Measurements from ENCODE around the gene TBC1D22A.

- TF ChIP-seq CTCF (IDR thresholded peaks at IDR 0.05) (no peak), POLR2A (IDR thresholded peaks at IDR 0.05) (no peak)
These were observed 15.1 kb downstream of the TBC1D22A start for GRCh38 chr22:46777609-46777970.

Measured in right lobe of liver (tissue), 4 donors.